ENCODE data around the gene MST1R. TPM values are rescaled to one million over a fixed set of nuclear protein-coding genes. Genes with fewer than 3 reads are reported as not detected.

The MST1R gene
- total RNA-seq, 1 experiment from 2014 or later, result 1.2 TPM

GRCh38 chr3:49841806-49842205, 61.9 kb downstream of the MST1R start:
- DNase-seq (ENCODE audit: low read depth), result no peak

GRCh38 chr3:49841126-49841696, 62.5 kb downstream of the MST1R start:
- peak; percentile 29 for DNase-seq (ENCODE audit: low read depth)

DNA sequence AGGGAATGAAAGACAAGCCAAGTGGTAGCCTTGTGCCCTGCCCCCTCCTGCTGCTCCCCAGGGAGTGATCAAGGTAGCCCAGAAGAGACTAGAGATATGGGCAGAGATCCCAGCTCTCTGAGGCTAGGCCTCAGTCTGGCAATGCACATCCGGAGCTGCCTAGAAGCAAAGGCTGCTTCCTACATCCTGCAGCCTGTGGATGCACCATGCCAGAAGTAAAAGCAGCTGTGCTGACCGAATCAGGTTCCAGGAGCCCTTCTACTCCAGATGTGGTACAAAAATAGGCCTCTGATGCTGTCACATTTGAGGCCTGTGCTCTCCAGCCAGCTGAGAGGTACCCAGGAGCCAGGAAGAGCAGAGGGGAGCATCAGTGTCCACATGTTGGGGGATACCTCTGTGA, 63.3 kb downstream of the MST1R start:
- DNase-seq (ENCODE audit: low read depth), result no peak

DNA sequence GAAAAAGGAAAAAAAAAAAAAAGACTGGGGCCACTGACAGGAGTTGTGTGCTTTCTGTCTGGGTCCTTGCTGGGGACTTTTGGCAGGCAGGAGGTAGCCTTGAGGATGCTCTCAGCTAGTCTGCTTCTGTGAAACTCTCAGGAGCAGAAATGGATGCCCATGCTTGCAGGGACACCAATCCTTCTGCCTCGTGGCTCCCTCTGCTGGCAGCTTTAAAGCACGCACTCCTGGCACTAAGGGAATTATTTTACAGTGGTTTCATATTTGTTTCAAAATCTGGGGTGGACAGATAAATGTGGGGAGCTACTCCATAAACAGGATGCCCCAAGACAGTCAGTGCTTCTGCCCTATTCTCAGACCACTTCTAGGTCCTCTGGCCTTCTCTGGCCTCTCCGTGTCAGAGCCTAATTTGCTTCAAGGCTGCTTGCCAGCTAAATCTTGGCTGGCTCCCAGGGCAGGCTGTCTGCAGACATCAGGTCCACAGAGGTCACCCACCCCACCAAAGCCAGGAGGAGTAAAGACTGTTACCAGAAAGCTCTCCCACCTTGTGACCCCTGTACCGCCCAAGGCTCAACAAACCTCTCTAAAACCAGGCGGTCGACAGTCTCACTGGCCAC, 64.4 kb downstream of the MST1R start:
- peak; percentile 39 for DNase-seq (ENCODE audit: low read depth)

Small RNAs within 50 kb of the gene (small RNA-seq; reads per million reads assigned to genes)
- gene RN7SL217P, result not detected

Other genes with a start within 250 kb of the MST1R start
- 154 and 163 TPM in 2 replicates for gene APEH, start 229.5 kb downstream of the MST1R start, total RNA-seq (2014; rRNA removed; shearing (Covaris generic))
- gene MST1, start 214.4 kb downstream of the MST1R start, total RNA-seq (2014; rRNA removed; shearing (Covaris generic)), result 1.1 and 1.6 TPM in 2 replicates
- 19.3 and 24.4 TPM in 2 replicates for gene RNF123, start 214.3 kb downstream of the MST1R start, total RNA-seq (2014; rRNA removed; shearing (Covaris generic))
- 2.0 and 3.2 TPM in 2 replicates for gene AMIGO3, start 184.2 kb downstream of the MST1R start, total RNA-seq (2014; rRNA removed; shearing (Covaris generic))
- gene GMPPB, start 179.9 kb downstream of the MST1R start, total RNA-seq (2014; rRNA removed; shearing (Covaris generic)), result 25.9 and 31.0 TPM in 2 replicates
- gene IP6K1, start 117.3 kb downstream of the MST1R start, total RNA-seq (2014; rRNA removed; shearing (Covaris generic)), result 24.7 and 35.4 TPM in 2 replicates
- not detected in 2 replicates for gene CDHR4, start 104.0 kb downstream of the MST1R start, total RNA-seq (2014; rRNA removed; shearing (Covaris generic))
- gene INKA1, start 100.6 kb downstream of the MST1R start, total RNA-seq (2014; rRNA removed; shearing (Covaris generic)), result 1.6 and 5.1 TPM in 2 replicates
- 8.1 and 13.0 TPM in 2 replicates for gene UBA7, start 89.9 kb downstream of the MST1R start, total RNA-seq (2014; rRNA removed; shearing (Covaris generic))
- 13.4 and 15.1 TPM in 2 replicates for gene TRAIP, start 47.3 kb downstream of the MST1R start, total RNA-seq (2014; rRNA removed; shearing (Covaris generic))
- gene CAMKV, start 34.0 kb downstream of the MST1R start, total RNA-seq (2014; rRNA removed; shearing (Covaris generic)), result 0.23 TPM in 1 of 2 replicates, not detected in the other
- gene MON1A, start 25.9 kb upstream of the MST1R start, total RNA-seq (2014; rRNA removed; shearing (Covaris generic)), result 24.0 and 31.1 TPM in 2 replicates
- 34.1 and 43.8 TPM in 2 replicates for gene RBM6, start 36.3 kb upstream of the MST1R start, total RNA-seq (2014; rRNA removed; shearing (Covaris generic))
- 54.7 and 65.5 TPM in 2 replicates for gene RBM5, start 185.0 kb upstream of the MST1R start, total RNA-seq (2014; rRNA removed; shearing (Covaris generic))

Data from HT1080 (cell line).